Measurements from ENCODE around the gene TOMM5.
"Not testable (repeated sequence)": the region's sequence is repeated elsewhere in the genome, so short reads cannot be mapped to it uniquely, and the experiment has no call there.

Gene TOMM5

DNA sequence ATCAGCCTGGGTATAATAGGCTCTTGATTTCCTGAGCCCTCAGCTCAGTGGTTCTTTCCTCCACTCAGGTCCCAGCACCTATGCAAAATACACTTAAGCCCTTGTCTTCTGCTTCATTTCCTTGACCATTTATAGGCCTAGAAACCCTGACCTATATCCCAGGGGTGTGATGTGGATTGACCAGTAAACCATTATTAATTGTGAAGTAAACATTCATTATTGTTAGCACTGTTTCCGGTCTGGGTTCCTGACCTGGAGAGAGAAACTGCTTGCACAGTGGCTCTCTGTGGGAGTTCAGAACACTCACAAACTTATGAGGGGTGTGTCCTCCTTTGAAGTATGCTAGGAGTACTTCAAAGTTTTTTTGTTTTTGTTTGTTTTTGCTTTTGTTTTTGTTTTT lies 19.6 kb upstream of the TOMM5 start:
- DNase-seq (ENCODE audit: low read depth): no peak

GRCh38 chr9:37611014-37611413 lies 18.6 kb upstream of the TOMM5 start:
- DNase-seq (ENCODE audit: low read depth): no peak

- no peak for DNase-seq (ENCODE audit: low read depth)
Observed at GRCh38 chr9:37609735-37610397, 17.5 kb upstream of the TOMM5 start.

- no peak for DNase-seq (ENCODE audit: low read depth)
Observed at GRCh38 chr9:37608250-37608649, 15.9 kb upstream of the TOMM5 start.

- no peak for DNase-seq (ENCODE audit: low read depth)
Observed at GRCh38 chr9:37604296-37604695, 11.9 kb upstream of the TOMM5 start.

DNA sequence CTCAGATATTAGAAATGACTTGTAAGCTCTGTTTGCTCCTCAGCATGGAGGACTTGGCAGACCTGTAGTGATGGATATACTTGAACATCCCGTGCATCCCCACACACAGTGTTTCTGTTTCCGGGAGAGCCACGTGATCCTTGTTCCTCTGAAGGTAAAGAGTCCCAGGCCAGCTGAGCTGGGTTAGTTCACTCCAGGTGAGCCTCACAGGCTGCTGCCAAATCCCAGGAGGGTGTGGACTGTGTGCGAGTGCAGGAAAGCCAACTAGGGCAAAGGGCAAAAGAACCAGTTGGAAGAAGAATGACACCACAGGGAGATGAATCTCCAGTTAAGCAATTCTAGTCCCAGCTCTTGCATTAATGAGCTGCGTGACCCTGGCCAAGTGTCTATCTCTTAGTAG lies 10.4 kb upstream of the TOMM5 start:
- no peak for DNase-seq (ENCODE audit: low read depth)

GRCh38 chr9:37602061-37602460 lies 9.7 kb upstream of the TOMM5 start:
- DNase-seq (ENCODE audit: low read depth): not testable (repeated sequence)

- DNase-seq (ENCODE audit: low read depth): no peak
Observed at GRCh38 chr9:37596504-37596903, 4.1 kb upstream of the TOMM5 start.

DNA sequence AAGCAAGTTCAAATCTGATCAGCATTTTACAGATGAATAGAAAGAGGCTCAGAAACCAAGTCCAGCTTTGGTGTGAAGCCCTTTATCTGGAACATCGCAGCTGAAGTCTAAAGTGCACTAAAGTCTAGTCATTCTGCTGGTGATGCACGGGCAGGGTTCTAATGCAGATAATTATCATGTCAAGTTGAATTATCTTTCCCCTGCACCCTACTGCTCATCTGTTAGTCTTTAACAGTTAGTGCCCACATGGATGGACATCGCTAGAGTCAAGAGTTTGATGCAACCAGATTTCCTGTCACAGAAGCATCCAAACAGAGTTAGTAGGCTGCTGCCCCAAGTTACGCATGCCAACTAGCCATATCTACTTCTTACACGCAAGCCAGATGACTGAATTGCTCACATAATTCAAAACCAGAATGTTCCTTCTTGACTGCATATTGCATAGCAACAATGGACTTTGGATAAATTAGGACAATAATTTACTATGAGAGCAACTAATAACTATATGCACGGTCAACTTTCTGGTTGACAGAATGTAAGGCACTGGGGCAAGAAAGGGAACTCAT lies 1.6 kb upstream of the TOMM5 start:
- no peak for DNase-seq (ENCODE audit: low read depth)

- DNase-seq (ENCODE audit: low read depth): no peak
Observed at GRCh38 chr9:37587521-37587920, 4.9 kb downstream of the TOMM5 start.

GRCh38 chr9:37583522-37584121 lies 8.8 kb downstream of the TOMM5 start:
- DNase-seq (ENCODE audit: low read depth): no peak

DNA sequence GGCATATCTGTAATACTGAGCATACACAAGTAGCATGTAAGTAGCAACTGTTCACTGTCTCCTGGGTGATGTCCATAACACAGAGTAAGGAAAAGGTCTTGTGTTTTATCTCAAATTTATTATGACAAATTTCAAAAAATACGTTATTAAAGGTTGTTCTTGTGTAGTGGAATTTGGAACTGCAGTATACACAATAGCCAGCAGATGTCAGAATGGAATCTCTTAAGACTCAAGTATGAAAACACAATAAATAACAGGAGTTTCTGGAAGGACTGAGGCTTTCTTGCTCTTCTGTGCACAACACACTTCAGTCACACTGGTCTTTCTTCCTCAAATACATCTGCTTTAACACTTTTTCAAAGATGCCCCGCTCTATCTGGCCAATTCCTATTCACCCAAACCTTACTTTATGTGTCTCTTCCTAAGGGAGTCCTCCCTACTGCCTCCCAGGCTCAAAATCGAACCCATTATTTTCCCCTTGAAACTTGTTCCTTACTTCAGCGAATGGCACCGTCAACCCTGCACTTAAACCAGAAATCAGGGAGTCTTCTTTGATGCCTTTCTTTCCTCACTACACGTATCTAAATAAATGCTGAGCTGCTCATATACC lies 9.7 kb downstream of the TOMM5 start:
- peak; percentile 76 for DNase-seq (ENCODE audit: low read depth)

DNA sequence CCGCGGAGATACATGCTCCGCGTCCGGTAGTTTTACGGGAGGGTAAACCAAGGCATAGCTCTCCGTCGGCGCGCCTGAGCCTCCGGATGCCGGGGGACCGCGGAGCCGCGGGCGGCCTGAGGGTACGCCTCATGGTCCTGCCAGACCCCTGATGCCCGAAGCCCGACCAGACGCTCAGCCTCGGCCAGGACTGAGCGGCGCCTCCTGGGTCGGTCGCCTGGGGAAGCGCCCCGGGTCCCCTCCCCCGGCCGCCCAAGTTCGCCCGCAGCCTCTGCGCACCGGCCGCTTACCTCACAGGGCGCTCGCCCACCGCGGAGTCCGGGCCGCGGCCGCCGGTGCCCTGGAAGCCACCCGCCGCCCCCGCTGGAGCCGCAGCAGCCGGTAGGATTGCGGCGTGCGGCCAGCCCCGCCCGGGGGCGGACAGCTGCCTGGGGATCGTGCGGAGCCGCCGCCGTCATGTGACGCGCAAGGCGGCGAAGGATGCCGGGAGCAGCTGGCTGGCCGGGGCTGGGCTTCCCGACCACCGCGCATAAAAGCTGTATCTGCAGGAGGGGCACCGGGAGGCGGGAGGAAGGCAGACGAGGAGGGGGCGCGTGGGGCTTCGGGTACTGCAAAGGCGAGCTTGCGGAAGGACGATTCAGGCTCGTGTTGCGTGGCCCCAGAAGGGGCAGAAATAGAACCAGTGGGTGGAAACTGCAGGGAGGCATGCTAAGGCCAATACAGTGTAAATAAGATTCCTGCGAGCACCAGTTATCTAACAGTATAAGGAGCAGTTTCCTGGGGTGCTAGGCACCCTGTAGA lies 16.3 kb downstream of the TOMM5 start, which contains the start of gene FBXO10:
Gene FBXO10 (minus strand): TSS at position 460 of the 801 bp plus-strand sequence. CDS start 34,612 bp downstream, outside the sequence.
- DNase-seq (ENCODE audit: low read depth): peak; percentile 33

DNA sequence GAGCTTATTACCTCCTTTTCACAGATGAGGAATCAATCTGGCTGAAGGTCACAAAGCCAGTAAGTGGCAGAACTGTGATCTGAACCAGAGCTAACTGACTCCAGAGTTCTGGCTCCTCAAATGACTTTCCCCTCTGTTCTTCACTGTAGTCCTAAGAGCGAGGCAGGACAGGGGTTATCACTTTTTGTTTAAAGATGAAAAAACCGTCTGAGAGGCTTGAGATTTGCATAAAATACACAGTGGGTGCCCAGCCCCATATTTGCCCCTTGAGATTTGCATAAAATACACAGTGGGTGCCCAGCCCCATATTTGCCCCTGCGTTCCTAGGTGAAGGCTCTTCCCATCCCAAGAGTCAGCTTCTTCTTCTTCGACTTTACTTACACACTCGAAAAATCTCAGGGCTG lies 16.9 kb downstream of the TOMM5 start:
- DNase-seq (ENCODE audit: low read depth): no peak

DNA sequence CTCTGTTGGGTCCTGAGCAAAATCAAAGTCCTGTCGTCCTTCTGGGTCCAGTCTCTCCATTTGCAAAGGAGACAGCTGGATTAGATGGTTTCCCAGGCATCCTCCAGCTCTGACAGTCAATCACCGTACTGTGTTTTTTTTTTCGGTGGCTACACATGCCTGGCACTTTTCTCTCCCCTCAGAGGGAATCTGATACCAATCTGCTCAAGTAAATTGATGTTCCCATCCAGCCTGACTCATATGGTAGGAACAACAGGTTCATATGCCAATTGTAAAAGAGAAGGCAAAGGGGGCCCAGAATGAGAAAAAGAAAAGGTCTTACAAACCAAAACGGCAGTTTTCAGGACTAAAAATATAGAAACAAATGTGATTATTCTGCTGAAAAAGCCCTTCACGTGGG lies 17.4 kb downstream of the TOMM5 start:
- DNase-seq (ENCODE audit: low read depth): peak; percentile 37

GRCh38 chr9:37574241-37574721 lies 18.1 kb downstream of the TOMM5 start:
- DNase-seq (ENCODE audit: low read depth): peak; percentile 74

DNA sequence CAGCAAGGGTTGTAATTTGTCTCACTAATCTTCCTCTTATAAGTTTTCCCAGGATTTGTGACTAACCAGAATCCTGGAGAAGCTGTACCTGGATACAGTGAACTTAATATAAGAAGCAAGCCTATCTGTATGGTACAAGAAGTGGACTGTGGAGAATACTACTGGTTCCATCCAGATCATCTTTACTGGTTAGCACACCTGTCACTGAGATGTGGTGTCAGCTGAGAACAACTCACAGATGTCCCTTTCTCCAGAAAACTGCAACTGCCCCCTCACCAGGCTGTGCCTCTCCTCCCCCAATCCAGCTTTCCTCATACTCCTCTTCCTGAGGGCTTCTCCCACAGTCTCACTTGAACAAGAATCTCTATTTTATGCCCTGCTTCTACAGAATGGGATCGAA lies 21.1 kb downstream of the TOMM5 start:
- no peak for DNase-seq (ENCODE audit: low read depth)

GRCh38 chr9:37566716-37567115 lies 25.7 kb downstream of the TOMM5 start:
- DNase-seq (ENCODE audit: low read depth): no peak

DNA sequence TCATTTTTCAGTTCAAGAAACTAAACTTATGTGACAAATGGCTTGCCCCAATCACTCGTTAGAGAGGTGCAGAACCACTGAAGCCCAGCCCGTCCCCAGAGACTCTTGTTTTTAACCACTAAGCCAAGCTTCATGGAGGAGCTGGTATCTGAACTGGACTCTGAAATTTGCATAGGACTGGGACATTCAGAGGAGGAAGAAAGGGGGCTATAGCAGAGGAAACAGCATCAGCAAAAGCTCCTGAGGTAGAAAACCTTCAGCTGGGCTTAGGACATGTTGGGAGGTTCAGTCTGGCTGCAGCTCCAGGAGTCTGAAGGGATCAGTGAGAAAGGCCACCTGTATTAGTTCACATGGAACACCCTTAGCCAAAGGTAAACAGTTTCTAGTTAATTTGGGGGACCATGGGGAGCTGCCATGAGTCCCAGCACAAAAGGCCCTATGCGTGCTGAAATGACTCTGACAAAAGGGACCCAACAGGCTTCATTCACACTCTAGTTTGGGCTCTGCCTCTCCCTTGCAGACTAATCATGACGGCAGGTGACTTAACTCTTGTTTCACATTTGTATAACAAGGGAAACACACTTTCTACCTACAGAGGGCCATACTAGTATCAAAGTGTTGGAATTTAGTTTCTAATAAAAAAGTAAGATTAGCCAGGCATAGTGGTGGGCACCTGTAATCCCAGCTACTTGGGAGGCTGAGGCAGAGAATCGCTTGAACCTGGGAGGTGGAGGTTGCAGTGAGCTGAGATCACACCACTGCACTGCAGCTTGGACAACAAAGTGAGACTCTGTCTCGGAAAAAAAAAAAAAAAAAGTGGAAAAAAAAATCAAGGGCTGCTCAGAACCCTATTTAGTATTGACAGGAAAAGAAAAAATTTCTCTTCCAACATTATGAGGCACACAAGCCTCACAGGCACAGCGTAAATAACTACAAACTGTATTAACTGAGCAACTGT lies 26.5 kb downstream of the TOMM5 start:
- DNase-seq (ENCODE audit: low read depth): no peak

DNA sequence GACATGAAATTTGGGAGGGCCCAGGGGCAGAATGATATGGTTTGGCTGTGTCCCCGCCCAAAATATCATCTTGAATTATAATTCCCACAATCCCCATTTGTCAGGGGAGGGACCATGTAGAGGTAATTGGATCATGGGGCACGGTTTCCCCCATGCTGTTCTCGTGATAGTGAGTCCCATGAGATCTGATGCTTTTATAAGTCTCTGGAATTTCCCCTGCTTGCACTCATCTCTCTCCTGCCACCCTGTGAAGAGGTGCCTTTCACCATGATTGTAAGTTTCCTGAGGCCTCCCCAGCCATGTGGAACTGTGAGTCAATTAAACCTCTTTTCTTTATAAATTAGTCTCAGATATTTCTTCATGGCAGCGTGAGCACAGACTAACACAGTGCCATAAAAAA lies 27.5 kb downstream of the TOMM5 start:
- DNase-seq (ENCODE audit: low read depth): no peak
